Muscle of leg (tissue), 11 donors: ENCODE results near the gene KCNQ1. TPM values are rescaled to one million over a fixed set of nuclear protein-coding genes. Genes with fewer than 3 reads are reported as not detected.

Source experiments
- DNase-seq: peaks from one replicate; pipeline ENCODE4 v3.0.0; 2013
- H3K27ac ChIP-seq: one replicate; pipeline ENCODE4 v1.5.1; 2013; ENCODE audit warnings: mild to moderate bottlenecking, low read length, control low read depth
- H3K27me3 ChIP-seq: one replicate; pipeline ENCODE4 v1.6.1; 2013; ENCODE audit warnings: low read length; ENCODE audit not compliant: control insufficient read depth, insufficient read depth
- H3K36me3 ChIP-seq: one replicate; pipeline ENCODE4 v1.6.1; 2013; ENCODE audit warnings: low read length; ENCODE audit not compliant: control insufficient read depth, insufficient read depth
- H3K4me1 ChIP-seq: one replicate; pipeline ENCODE4 v1.6.1; 2013; ENCODE audit warnings: low read length; ENCODE audit not compliant: control insufficient read depth, insufficient read depth
- H3K4me3 ChIP-seq: one replicate; pipeline ENCODE4 v1.5.1; 2013; ENCODE audit warnings: low read length, control low read depth
- H3K9me3 ChIP-seq: replicated peaks from 2 replicates; pipeline ENCODE4 v1.6.1; 2013; ENCODE audit warnings: low read depth, low read length; ENCODE audit not compliant: control insufficient read depth
- WGBS: methylation state at CpG from one replicate; pipeline ENCODE4 v1.1.5; 2013; ENCODE audit warnings: missing lambda C conversion rate; ENCODE audit not compliant: insufficient coverage; 5-methylcytosine and 5-hydroxymethylcytosine counted together
- polyA plus RNA-seq, 8 donors: library from polyadenylated mRNA; unstranded; fragments of 120-200 nt; gene quantifications; one replicate each; pipeline versions ENCODE4 v1.2.1 to v1.2.3, GENCODE V29; 2013; ENCODE audit warnings: inconsistent platforms in 1 of 8, low replicate concordance in 1 of 8; ENCODE audit not compliant: insufficient read length in 8 of 8, insufficient read depth in 1 of 8
- total RNA-seq: library from RNA; stranded (reverse); fragments of 120-200 nt; gene quantifications from one replicate; pipeline ENCODE4 v1.2.4, GENCODE V29; 2013

Gene KCNQ1
- total and polyA plus RNA-seq, 9 donors: 0.84 to 4.1 (median 2.6) TPM

- no peak overlapping the region for H3K27ac ChIP-seq
- peaks cover 4% of the 10 kb centered on the region for H3K27me3 ChIP-seq
- no peak overlapping the region for H3K4me3 ChIP-seq
- no peaks in the 10 kb centered on the region for H3K9me3 ChIP-seq
- DNase-seq: no peak
- H3K36me3 ChIP-seq: no peaks in the 10 kb centered on the region
- H3K4me1 ChIP-seq: peaks cover 9% of the 10 kb centered on the region
- 88% methylated on average over 24 of the region's 28 CpGs for WGBS
Measured at GRCh38 chr11:2424811-2425495, 19.9 kb upstream of the KCNQ1 start.

- no peak for DNase-seq
- Histone ChIP-seq H3K9me3 (no peaks in the 10 kb centered on the region), H3K4me3 (no peak overlapping the region), H3K36me3 (no peaks in the 10 kb centered on the region), H3K27me3 (peaks cover 4% of the 10 kb centered on the region), H3K4me1 (peaks cover 5% of the 10 kb centered on the region), H3K27ac (no peak overlapping the region)
- WGBS: 80% methylated on average over 2 of the region's 8 CpGs
Measured at GRCh38 chr11:2425506-2425905, 19.3 kb upstream of the KCNQ1 start.

- WGBS: 90% methylated on average over 10 of the region's 13 CpGs
- DNase-seq: no peak
- H3K9me3 ChIP-seq: no peaks in the 10 kb centered on the region
Measured at GRCh38 chr11:2426221-2426620, 18.6 kb upstream of the KCNQ1 start.

GRCh38 chr11:2426826-2427521 lies 17.8 kb upstream of the KCNQ1 start:
- Histone ChIP-seq H3K4me3 (no peak overlapping the region), H3K27ac (no peak overlapping the region), H3K27me3 (peaks cover 2% of the 10 kb centered on the region), H3K9me3 (no peaks in the 10 kb centered on the region), H3K36me3 (no peaks in the 10 kb centered on the region), H3K4me1 (no peaks in the 10 kb centered on the region)
- no peak for DNase-seq
- 81% methylated on average over 12 of the region's 14 CpGs for WGBS

More at GRCh38 chr11:2426221-2426620, 18.6 kb upstream of the KCNQ1 start:
- Histone ChIP-seq H3K4me1 (no peaks in the 10 kb centered on the region), H3K4me3 (no peak overlapping the region), H3K36me3 (no peaks in the 10 kb centered on the region), H3K27ac (no peak overlapping the region), H3K27me3 (peaks cover 2% of the 10 kb centered on the region)

- WGBS: 85% methylated on average over 10 of the region's 12 CpGs
- no peaks in the 10 kb centered on the region for H3K9me3 ChIP-seq
- H3K27ac ChIP-seq: no peak overlapping the region
Measured at GRCh38 chr11:2427721-2428321, 17.0 kb upstream of the KCNQ1 start.

GRCh38 chr11:2428322-2428795 lies 16.4 kb upstream of the KCNQ1 start:
- H3K4me1 ChIP-seq: no peaks in the 10 kb centered on the region
- peak; percentile 62 for DNase-seq
- no peaks in the 10 kb centered on the region for H3K9me3 ChIP-seq
- WGBS: 60% methylated on average over 8 of the region's 8 CpGs
- H3K27me3 ChIP-seq: peaks cover 2% of the 10 kb centered on the region
- no peak overlapping the region for H3K4me3 ChIP-seq
- H3K27ac ChIP-seq: no peak overlapping the region
- H3K36me3 ChIP-seq: no peaks in the 10 kb centered on the region

More at GRCh38 chr11:2427721-2428321, 17.0 kb upstream of the KCNQ1 start:
- Histone ChIP-seq H3K4me3 (no peak overlapping the region), H3K4me1 (no peaks in the 10 kb centered on the region), H3K36me3 (no peaks in the 10 kb centered on the region), H3K27me3 (peaks cover 2% of the 10 kb centered on the region)
- no peak for DNase-seq

GRCh38 chr11:2431395-2431794 lies 13.4 kb upstream of the KCNQ1 start:
- Histone ChIP-seq H3K9me3 (no peaks in the 10 kb centered on the region), H3K27me3 (peaks cover 2% of the 10 kb centered on the region), H3K36me3 (no peaks in the 10 kb centered on the region), H3K4me3 (no peak overlapping the region), H3K27ac (no peak overlapping the region), H3K4me1 (no peaks in the 10 kb centered on the region)
- DNase-seq: no peak
- 83% methylated on average over 1 of the region's 1 CpG for WGBS

- Histone ChIP-seq H3K27me3 (peaks cover 5% of the 10 kb centered on the region), H3K9me3 (no peaks in the 10 kb centered on the region), H3K4me1 (no peaks in the 10 kb centered on the region), H3K27ac (no peak overlapping the region), H3K4me3 (no peak overlapping the region), H3K36me3 (no peaks in the 10 kb centered on the region)
- 54% methylated on average over 15 of the region's 15 CpGs for WGBS
- DNase-seq: no peak
Measured at GRCh38 chr11:2432171-2432621, 12.6 kb upstream of the KCNQ1 start.

GRCh38 chr11:2432628-2433071 lies 12.2 kb upstream of the KCNQ1 start:
- WGBS: 87% methylated on average over 8 of the region's 13 CpGs
- Histone ChIP-seq H3K27ac (no peak overlapping the region), H3K27me3 (peaks cover 10% of the 10 kb centered on the region), H3K36me3 (no peaks in the 10 kb centered on the region), H3K4me3 (no peak overlapping the region), H3K9me3 (no peaks in the 10 kb centered on the region), H3K4me1 (no peaks in the 10 kb centered on the region)
- DNase-seq: no peak
